NK-92 (cell line): ENCODE results near the gene PRDM10.

ENCODE experiments used
- DNase-seq: peaks from one replicate; lab custom pipeline; 2025; ENCODE audit not compliant: unreplicated experiment; lab: John Stamatoyannopoulos, UW

PRDM10 gene

DNA sequence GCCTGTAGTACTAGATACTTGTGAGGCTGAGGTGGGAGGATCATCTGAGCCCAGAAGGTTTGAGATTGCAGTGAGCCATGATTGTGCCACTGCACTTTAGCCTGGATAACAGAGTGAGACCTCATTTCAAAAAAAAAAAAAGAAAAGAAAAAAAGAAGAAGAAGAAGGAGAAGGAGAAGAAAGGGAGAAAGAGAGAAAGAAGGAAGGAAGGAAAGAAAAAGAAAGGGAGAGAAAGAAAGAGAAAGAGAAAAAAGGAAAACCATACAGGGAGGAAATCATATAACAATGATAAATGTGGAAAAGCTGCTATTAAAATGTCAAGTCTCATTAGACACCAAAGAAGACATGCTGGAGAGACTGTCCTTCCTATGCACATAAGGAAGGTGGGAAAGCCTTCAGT lies 5.7 kb upstream of the PRDM10 start:
- no peak for DNase-seq

DNA sequence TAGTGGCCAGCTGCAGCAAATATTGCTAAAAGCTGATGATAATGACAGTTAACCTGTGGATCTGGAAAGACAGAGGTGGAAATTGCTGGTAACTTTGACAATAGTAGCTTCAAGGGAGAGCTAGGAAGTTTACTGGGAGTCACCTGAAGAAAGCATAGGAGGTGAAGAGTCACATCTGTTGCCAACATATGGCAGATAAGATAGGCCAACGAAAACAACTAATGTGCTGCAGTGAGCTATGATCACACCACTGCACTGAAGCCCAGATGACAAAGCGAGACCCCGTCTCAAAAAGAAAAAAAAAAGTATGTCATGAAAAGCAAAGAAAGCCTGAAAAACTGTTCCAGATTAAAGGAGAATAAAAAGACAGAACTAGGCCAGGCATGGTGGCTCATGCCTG lies 4.3 kb upstream of the PRDM10 start:
- DNase-seq, result no peak

DNA sequence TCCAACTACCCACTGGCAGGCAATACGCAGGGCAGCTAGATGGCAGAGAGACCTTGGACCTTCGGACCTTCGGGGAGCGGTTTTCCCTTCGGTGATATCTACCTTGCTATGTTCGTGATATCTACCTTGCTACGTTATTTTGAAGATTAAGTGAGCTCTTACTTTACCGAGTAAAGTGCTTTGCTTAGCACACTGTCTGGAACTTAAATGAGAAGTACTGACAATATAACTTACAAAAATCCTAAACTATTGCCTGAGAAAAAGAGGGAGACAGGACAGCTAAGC lies 1.0 kb upstream of the PRDM10 start:
- no peak for DNase-seq

- DNase-seq, result peak; percentile 25
Observed at GRCh38 chr11:130002846-130003716, 446 bp upstream of the PRDM10 start.

GRCh38 chr11:130001461-130002351 lies 929 bp downstream of the PRDM10 start:
- no peak for DNase-seq

- DNase-seq, result no peak
Observed at GRCh38 chr11:130000552-130001176, 2.0 kb downstream of the PRDM10 start.

DNA sequence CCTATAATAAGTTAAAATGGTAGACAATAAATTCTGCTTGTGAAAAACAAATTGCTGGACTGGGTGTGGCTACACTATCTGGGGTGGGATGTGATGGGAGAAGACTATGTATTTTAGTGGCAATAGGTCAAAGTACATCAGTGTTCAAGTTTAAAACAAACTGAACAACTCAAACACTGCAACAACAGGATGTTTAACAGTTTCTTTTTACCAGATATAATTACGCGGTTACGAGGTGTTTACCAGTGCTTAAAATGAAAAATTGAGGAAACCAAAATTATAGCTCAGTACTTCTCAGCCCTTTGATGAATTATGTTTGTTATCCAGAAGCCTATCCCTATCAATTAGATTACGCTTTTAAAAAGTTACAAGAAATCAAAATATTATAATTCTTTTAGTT lies 3.2 kb downstream of the PRDM10 start:
- no peak for DNase-seq

DNA sequence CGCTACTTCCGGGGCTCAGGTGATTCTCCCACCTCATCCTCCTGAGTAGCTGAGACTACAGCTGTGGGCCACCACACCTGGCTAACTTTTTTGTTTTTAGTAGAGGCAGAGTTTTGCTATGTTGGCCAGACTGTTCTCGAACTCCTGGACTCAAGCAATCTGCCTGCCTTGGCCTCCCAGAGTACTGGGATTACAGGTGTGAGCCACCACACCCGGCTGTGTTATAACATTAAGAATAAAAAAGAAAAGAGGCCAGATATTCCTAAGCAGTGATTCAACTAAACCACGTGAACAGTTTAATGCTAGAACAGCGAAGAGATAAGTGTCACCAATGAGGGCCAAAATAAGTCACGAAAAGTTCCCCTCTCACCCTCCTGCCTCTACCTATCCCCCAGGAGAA lies 3.7 kb downstream of the PRDM10 start:
- DNase-seq, result no peak

DNA sequence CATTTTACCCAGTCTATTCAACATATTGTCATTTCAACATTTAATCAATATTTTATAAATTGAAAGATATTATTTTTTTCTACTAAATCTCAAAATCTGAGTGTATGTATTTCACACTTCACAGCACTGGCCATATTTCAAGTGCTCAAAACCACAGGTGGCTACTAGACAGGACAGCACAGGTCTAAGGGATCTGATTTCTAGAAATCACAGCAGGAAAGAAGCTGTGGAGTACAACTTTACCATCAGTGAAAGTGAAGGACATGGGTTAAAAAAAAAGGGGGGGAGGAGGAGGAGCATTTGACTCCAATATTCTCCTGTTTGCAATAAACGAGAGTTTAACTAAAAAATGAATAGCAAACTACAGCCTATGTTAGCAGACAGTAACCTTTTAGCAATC lies 4.5 kb downstream of the PRDM10 start:
- no peak for DNase-seq

DNA sequence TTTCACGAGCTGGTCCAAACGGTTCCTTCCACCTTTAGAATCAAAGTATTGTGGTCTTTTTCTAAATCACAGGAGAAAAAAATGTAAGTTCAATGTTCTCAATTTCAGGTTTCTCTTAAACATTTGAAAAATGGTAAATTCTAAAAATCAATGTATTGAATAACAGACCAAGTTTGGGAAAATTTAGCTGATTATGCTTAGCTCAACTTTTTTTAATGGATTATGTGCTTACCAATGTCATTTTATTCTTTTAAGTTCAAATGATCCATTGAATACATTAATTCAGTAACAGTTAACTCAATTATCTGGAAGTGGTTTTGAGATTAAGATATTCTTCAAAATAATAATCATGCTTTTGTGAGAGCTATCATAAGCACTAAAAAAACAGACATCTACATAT lies 5.1 kb downstream of the PRDM10 start:
- no peak for DNase-seq

DNA sequence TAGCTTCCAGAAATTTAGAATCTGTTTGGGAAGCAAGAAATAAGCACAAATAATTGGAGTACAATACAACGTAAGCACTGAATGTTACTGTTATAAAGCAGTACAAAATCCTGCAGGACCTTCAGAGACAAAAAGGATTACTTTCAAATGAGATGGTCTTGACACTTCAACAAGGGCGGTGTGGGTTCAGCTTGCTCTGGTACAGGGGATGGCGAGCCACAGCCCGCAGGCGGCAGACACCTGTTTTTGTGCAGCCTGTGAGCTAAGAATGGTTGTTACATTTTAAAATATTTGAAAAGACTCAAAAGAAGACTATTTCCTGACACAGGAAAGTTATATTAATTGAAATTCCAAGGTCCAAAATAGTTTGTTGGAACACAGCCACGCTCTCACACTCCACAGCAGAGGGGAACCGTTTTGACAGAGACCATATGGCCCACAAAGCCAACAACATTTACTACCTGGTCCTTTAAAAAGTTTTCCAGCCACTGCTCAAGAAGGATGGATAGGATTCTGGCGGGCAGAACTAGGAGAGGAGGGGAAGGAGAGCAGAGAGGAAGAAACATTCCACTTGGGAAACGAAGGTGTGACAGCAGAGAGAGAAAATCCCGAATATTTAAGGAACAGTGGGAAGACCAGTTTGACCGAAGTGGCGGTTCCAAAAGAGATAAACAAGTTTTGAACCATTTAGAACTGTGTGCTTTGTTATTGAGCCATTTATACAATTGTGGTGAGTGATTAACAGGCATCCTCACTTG lies 6.3 kb downstream of the PRDM10 start:
- DNase-seq, result no peak

GRCh38 chr11:129995163-129995562 lies 7.5 kb downstream of the PRDM10 start:
- no peak for DNase-seq

GRCh38 chr11:129992161-129992944 lies 10.3 kb downstream of the PRDM10 start:
- DNase-seq, result no peak

- no peak for DNase-seq
Observed at GRCh38 chr11:129989149-129989813, 13.4 kb downstream of the PRDM10 start.

DNA sequence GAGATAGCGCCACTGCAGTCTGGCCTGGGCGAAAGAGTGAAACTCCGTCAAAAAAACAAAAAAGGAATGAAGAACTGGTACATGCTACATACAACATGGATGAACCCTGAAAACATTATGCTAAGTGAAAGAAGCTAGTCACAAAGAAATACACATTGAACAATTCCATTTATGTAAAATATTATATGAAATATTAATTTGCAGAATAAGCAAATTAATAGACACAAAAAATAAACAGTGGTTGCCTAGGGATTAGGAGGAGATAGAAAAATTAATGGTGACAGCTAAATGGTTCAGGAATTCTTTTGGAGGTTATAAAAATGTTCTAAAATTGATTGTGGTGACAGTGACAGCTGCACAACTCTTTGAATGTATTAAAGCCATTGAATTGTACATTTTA lies 14.7 kb downstream of the PRDM10 start:
- no peak for DNase-seq

GRCh38 chr11:129985823-129986222 lies 16.8 kb downstream of the PRDM10 start:
- no peak for DNase-seq

- no peak for DNase-seq
Observed at GRCh38 chr11:129980086-129980485, 22.5 kb downstream of the PRDM10 start.

GRCh38 chr11:129979046-129979605 lies 23.5 kb downstream of the PRDM10 start:
- no peak for DNase-seq

DNA sequence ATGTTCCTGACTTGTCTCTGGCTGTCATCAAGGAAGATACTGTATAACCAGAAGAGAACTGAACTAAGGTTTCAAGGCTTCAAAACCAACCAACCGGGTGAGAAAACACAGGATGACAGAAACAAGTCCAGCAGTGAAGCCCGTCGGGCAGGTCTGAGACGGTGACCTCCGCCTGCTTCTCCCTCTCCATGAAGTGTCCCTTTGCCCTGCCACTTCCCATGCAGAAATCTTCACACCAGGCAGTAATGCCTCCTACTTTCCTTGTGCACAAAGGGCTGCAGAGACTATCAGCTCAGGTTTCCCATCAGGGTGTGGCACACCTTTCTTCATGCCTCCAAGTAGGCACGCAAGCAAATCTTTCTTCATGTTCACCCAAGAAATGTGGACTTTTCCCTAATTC lies 24.2 kb downstream of the PRDM10 start:
- DNase-seq, result no peak

- no peak for DNase-seq
Observed at GRCh38 chr11:129976328-129976727, 26.3 kb downstream of the PRDM10 start.
